Spleen (tissue), 7 donors: ENCODE measurements around the gene PNCK.
"Not testable (repeated sequence)": the region's sequence is repeated elsewhere in the genome, so short reads cannot be mapped to it uniquely, and the experiment has no call there.

Experiments
- CTCF ChIP-seq, 11 experiments: fragments of 200-600 bp in 7 of 11; fragments of 450-650 bp in 4 of 11; sonication (generic) in 4 of 11; IDR thresholded peaks in 8 of 11; conservative IDR thresholded peaks in 3 of 11; 1 replicate in 7 of 11; 2 replicates in 4 of 11; pipeline versions ENCODE4 v1.4.0 to v1.8.0; 2016 to 2021; ENCODE audit warnings: antibody characterized with exemption in 11 of 11, inconsistent platforms in 4 of 11, mild to moderate bottlenecking in 1 of 11
- POLR2A ChIP-seq, 3 donors: fragments of 450-650 bp; IDR thresholded peaks; one replicate each; pipeline ENCODE4 v1.5.1; 2017; ENCODE audit warnings: antibody characterized with exemption in 3 of 3, mild to moderate bottlenecking in 1 of 3
- POLR2AphosphoS5 ChIP-seq, 3 donors: sonication (generic); formaldehyde crosslinking; IDR thresholded peaks; one replicate each; pipeline ENCODE4 v1.5.1; 2017; ENCODE audit warnings: antibody characterized with exemption in 3 of 3
- donor health status: DM: no; HTN: no; CAD: no; lungs with moderate emphysema.
- donor health status: DM: no; HTN: no; CAD: no.
- donor health status: DM: no; HTN: no; CAD: no.

GRCh38 chrX:153691032-153691827 lies 17.6 kb upstream of the PNCK start:
- TF ChIP-seq CTCF (IDR thresholded peaks at IDR 0.05 in 8 of 11, conservative IDR thresholded peaks at IDR 0.05 in 3 of 11); POLR2A (IDR thresholded peaks at IDR 0.05): not testable (repeated sequence)
- peak in 1 of 3 donors; percentile 32 for TF ChIP-seq POLR2AphosphoS5 (IDR thresholded peaks at IDR 0.05)
